GM10266 (cell line): Measurements from ENCODE around the gene GMDS.
A peak's percentile ranks its signal among the peaks of the same experiment; 100 is the strongest.

Experiments used
- DNase-seq: peaks from one replicate; pipeline ENCODE4 v3.0.0; 2012; ENCODE audit errors: extremely low spot score
- TF ChIP-seq, protein P1 (sequence below): IDR thresholded peaks from 2 replicates; pipeline ENCODE4 v1.5.1; 2012; ENCODE audit warnings: mild to moderate bottlenecking, low read depth; ENCODE audit not compliant: control insufficient read depth, insufficient read depth; ENCODE audit errors: missing control alignments

Gene GMDS

GRCh38 chr6:2034256-2034655 is 211.1 kb downstream of the GMDS start:
- TF ChIP-seq, protein P1, sequence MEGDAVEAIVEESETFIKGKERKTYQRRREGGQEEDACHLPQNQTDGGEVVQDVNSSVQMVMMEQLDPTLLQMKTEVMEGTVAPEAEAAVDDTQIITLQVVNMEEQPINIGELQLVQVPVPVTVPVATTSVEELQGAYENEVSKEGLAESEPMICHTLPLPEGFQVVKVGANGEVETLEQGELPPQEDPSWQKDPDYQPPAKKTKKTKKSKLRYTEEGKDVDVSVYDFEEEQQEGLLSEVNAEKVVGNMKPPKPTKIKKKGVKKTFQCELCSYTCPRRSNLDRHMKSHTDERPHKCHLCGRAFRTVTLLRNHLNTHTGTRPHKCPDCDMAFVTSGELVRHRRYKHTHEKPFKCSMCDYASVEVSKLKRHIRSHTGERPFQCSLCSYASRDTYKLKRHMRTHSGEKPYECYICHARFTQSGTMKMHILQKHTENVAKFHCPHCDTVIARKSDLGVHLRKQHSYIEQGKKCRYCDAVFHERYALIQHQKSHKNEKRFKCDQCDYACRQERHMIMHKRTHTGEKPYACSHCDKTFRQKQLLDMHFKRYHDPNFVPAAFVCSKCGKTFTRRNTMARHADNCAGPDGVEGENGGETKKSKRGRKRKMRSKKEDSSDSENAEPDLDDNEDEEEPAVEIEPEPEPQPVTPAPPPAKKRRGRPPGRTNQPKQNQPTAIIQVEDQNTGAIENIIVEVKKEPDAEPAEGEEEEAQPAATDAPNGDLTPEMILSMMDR: no peak
- DNase-seq: no peak

- TF ChIP-seq, protein P1: no peak
These were observed 211.9 kb downstream of the GMDS start for GRCh38 chr6:2033544-2033943.

DNA sequence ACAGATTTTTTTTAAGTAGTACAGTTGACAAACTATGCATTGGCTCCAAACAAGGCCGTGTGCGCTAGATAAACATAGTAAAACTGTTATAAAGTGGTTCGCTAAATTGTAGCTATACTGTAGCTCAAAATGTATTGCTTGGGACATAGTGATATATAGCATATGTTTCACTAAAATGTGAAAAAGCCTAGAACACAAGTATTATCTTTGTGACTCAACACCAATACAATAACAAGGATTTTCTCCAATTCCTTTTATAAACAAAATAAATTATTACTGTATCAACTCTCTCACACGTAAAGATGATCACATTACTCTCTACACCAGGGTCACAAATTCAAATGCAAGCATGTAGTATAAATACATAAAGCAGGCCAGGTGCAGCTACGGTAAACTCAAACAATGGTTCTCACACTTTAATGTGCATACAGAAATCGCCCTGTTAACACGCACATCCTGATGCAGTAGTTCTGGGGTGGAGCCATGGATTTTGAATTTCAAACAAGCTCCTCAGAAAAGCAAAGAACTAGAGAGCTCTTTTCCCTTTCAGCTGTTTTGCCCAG is 214.6 kb downstream of the GMDS start:
- TF ChIP-seq, protein P1: no peak
- no peak for DNase-seq

More at GRCh38 chr6:2033544-2033943, 211.9 kb downstream of the GMDS start:
- DNase-seq: no peak

- TF ChIP-seq, protein P1: no peak
- no peak for DNase-seq
These were observed 215.5 kb downstream of the GMDS start for GRCh38 chr6:2029952-2030351.

GRCh38 chr6:2029130-2029794 is 216.1 kb downstream of the GMDS start:
- TF ChIP-seq, protein P1: no peak

DNA sequence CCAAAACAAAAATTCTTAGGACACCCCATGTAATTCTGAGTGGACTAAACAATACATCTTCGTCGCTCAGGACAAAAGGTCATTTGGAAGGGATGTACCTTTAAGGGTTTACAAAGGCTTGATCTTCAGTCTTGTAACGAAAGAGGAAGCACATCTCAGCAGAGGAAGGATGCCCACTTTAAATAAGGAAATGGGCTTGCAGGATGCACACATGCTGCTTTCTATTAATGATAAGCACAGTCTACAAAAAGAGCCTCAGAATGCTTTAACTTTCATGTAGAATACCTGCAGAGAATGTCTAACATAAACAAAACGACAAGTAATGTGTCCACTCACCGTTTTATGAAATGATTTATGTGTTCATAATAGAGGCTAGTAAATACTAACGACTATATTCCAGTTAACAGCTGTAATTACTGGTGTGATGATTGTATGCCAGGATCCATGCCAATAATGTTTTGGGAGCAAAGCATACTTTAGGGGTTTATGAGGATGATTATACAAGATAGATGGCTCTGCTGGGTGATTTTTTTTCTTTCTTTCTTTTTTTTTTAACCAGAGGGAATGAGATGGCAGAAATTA is 216.9 kb downstream of the GMDS start:
- DNase-seq: peak; percentile 13
- TF ChIP-seq, protein P1: no peak

More at GRCh38 chr6:2029130-2029794, 216.1 kb downstream of the GMDS start:
- no peak for DNase-seq

- TF ChIP-seq, protein P1: no peak
- no peak for DNase-seq
These were observed 219.3 kb downstream of the GMDS start for GRCh38 chr6:2026133-2026532.
